ACHN (cell line): ENCODE measurements around the gene PTH2.
"Not testable (repeated sequence)": the region's sequence is repeated elsewhere in the genome, so short reads cannot be mapped to it uniquely, and the experiment has no call there.

Experiments
- DNase-seq: peaks from one replicate; pipeline ENCODE4 v3.0.0-alpha.2; 2015
- in situ Hi-C: cut with HindIII; loops from 2 replicates; pipeline ENCODE4 v1.10.0; 2017; ENCODE audit warnings: low sequenced_read_pairs, low pct_ligation_motif_present, low pct_unique_long_range_greater_than_20kb

The PTH2 gene

GRCh38 chr19:49423071-49423984 is at the start of gene PTH2:
PTH2 (minus strand) TSS chr19:49423441; CDS start chr19:49423339, 102 bp downstream.
- in situ Hi-C loops: no loop called here

GRCh38 chr19:49472936-49473335 is 49.7 kb upstream of the PTH2 start:
- in situ Hi-C loops: no loop called here
- DNase-seq: no peak

More at GRCh38 chr19:49423071-49423984, at the start of gene PTH2:
- no peak for DNase-seq

- no peak for DNase-seq
- in situ Hi-C loops: no loop called here
Measured at GRCh38 chr19:49470615-49470978, 47.4 kb upstream of the PTH2 start.

GRCh38 chr19:49469828-49470614 is 46.8 kb upstream of the PTH2 start:
- DNase-seq: no peak
- in situ Hi-C loops: no loop called here

GRCh38 chr19:49468746-49469447 is 45.7 kb upstream of the PTH2 start:
- in situ Hi-C loops: no loop called here
- no peak for DNase-seq

- in situ Hi-C loops: no loop called here
- no peak for DNase-seq
Measured at GRCh38 chr19:49468199-49468598, 45.0 kb upstream of the PTH2 start.

- DNase-seq: no peak
Measured at GRCh38 chr19:49465371-49465770, 42.1 kb upstream of the PTH2 start.

GRCh38 chr19:49463960-49464740 is 40.9 kb upstream of the PTH2 start:
- in situ Hi-C loops: no loop called here
- DNase-seq: no peak

More at GRCh38 chr19:49465371-49465770, 42.1 kb upstream of the PTH2 start:
- in situ Hi-C loops: no loop called here

GRCh38 chr19:49462492-49462891 is 39.3 kb upstream of the PTH2 start:
- in situ Hi-C loops: no loop called here
- no peak for DNase-seq

GRCh38 chr19:49461656-49462055 is 38.4 kb upstream of the PTH2 start:
- in situ Hi-C loops: no loop called here
- no peak for DNase-seq

GRCh38 chr19:49461130-49461529 is 37.9 kb upstream of the PTH2 start:
- in situ Hi-C loops, DNase-seq: not testable (repeated sequence)

- DNase-seq: no peak
- in situ Hi-C loops: no loop called here
Measured at GRCh38 chr19:49459388-49459787, 36.1 kb upstream of the PTH2 start.

GRCh38 chr19:49458567-49458903 is 35.3 kb upstream of the PTH2 start:
- DNase-seq: no peak
- in situ Hi-C loops: no loop called here

GRCh38 chr19:49456326-49456725 is 33.1 kb upstream of the PTH2 start:
- in situ Hi-C loops: no loop called here
- no peak for DNase-seq

- DNase-seq: no peak
- in situ Hi-C loops: no loop called here
Measured at GRCh38 chr19:49455773-49456172, 32.5 kb upstream of the PTH2 start.

GRCh38 chr19:49453757-49454240 is 30.6 kb upstream of the PTH2 start:
- in situ Hi-C loops: no loop called here
- no peak for DNase-seq

- DNase-seq: peak; percentile 96
- in situ Hi-C loops: no loop called here
Measured at GRCh38 chr19:49453013-49453756, 29.9 kb upstream of the PTH2 start, which contains the start of gene ALDH16A1. ALDH16A1 (plus strand) TSS chr19:49453225; CDS start chr19:49453332, 107 bp downstream.
